ENCODE data around the gene FAM111A. TPM values are rescaled to one million over a fixed set of nuclear protein-coding genes. Genes with fewer than 3 reads are reported as not detected.

FAM111A gene
- total RNA-seq, 3 donors from 2014 or later (not counting 1 experiment from before 2014, with no cell fraction given) = 93.7 to 125 (median 102) TPM

GRCh38 chr11:59199546-59200422 is 57.1 kb downstream of the FAM111A start:
- peak in 1 of 3 donors; percentile 29 for ATAC-seq
- intact Hi-C loops (cut with micrococcal nuclease) = no loop called here

GRCh38 chr11:59200423-59200746 is 57.7 kb downstream of the FAM111A start:
- 48% methylated on average over 4 of the region's 4 CpGs for WGBS (ENCODE audit: insufficient coverage)
- H3K27me3 ChIP-seq (ENCODE audit: control insufficient read depth, insufficient read depth, low read length) = no peaks in the 10 kb centered on the region
- H3K4me1 ChIP-seq (ENCODE audit: control insufficient read depth, insufficient read depth, low read length) = no peaks in the 10 kb centered on the region
- Mint-ChIP-seq H3K4me1 (no peaks in the 10 kb centered on the region), H3K27ac (no peak overlapping the region), H3K9me3 (no peaks in the 10 kb centered on the region), H3K36me3 (no peaks in the 10 kb centered on the region), H3K27me3 (ENCODE audit: low read depth in 2 of 2) (peaks cover 0 to 9% of the 10 kb centered on the region in 2 donors), H3K4me3 (no peak overlapping the region)
- H3K36me3 ChIP-seq (ENCODE audit: control insufficient read depth, insufficient read depth, low read length) = no peaks in the 10 kb centered on the region
- no peak for DNase-seq
- ATAC-seq = peak in 1 of 3 donors; percentile 15
- intact Hi-C loops (cut with micrococcal nuclease) = no loop called here
- no peak for TF ChIP-seq CTCF (IDR thresholded peaks at IDR 0.05)
- H3K27ac ChIP-seq (ENCODE audit: low read length) = no peak overlapping the region
- H3K4me3 ChIP-seq (ENCODE audit: low read length) = no peak overlapping the region
- H3K9me3 ChIP-seq (ENCODE audit: control insufficient read depth, insufficient read depth, low read length) = no peaks in the 10 kb centered on the region

More at GRCh38 chr11:59199546-59200422, 57.1 kb downstream of the FAM111A start:
- H3K36me3 Mint-ChIP-seq = no peaks in the 10 kb centered on the region
- TF ChIP-seq CTCF (IDR thresholded peaks at IDR 0.05) = no peak
- no peaks in the 10 kb centered on the region for H3K9me3 Mint-ChIP-seq
- H3K36me3 ChIP-seq (ENCODE audit: control insufficient read depth, insufficient read depth, low read length) = no peaks in the 10 kb centered on the region
- H3K27me3 ChIP-seq (ENCODE audit: control insufficient read depth, insufficient read depth, low read length) = no peaks in the 10 kb centered on the region
- H3K9me3 ChIP-seq (ENCODE audit: control insufficient read depth, insufficient read depth, low read length) = no peaks in the 10 kb centered on the region
- WGBS (ENCODE audit: insufficient coverage) = 75% methylated on average over 14 of the region's 14 CpGs
- peak in 1 of 2 donors; percentile 49 for DNase-seq
- H3K27ac ChIP-seq (ENCODE audit: low read length) = no peak overlapping the region
- H3K27ac Mint-ChIP-seq = no peak overlapping the region
- H3K4me1 Mint-ChIP-seq = no peaks in the 10 kb centered on the region
- H3K4me3 ChIP-seq (ENCODE audit: low read length) = no peak overlapping the region
- peaks cover 0 to 10% of the 10 kb centered on the region in 2 donors for H3K27me3 Mint-ChIP-seq (ENCODE audit: low read depth in 2 of 2)
- H3K4me3 Mint-ChIP-seq = no peak overlapping the region
- H3K4me1 ChIP-seq (ENCODE audit: control insufficient read depth, insufficient read depth, low read length) = no peaks in the 10 kb centered on the region

- Mint-ChIP-seq H3K4me1 (no peaks in the 10 kb centered on the region), H3K27me3 (ENCODE audit: low read depth in 2 of 2) (peaks cover 0 to 11% of the 10 kb centered on the region in 2 donors), H3K27ac (no peak overlapping the region), H3K4me3 (no peak overlapping the region), H3K9me3 (no peaks in the 10 kb centered on the region), H3K36me3 (no peaks in the 10 kb centered on the region)
- 90% methylated on average over 3 of the region's 3 CpGs for WGBS (ENCODE audit: insufficient coverage)
- ATAC-seq (no peak), DNase-seq (no peak)
- no peaks in the 10 kb centered on the region for H3K36me3 ChIP-seq (ENCODE audit: control insufficient read depth, insufficient read depth, low read length)
- no peaks in the 10 kb centered on the region for H3K9me3 ChIP-seq (ENCODE audit: control insufficient read depth, insufficient read depth, low read length)
- H3K27ac ChIP-seq (ENCODE audit: low read length) = no peak overlapping the region
- intact Hi-C loops (cut with micrococcal nuclease) = no loop called here
- TF ChIP-seq CTCF (IDR thresholded peaks at IDR 0.05) = no peak
- no peak overlapping the region for H3K4me3 ChIP-seq (ENCODE audit: low read length)
- H3K27me3 ChIP-seq (ENCODE audit: control insufficient read depth, insufficient read depth, low read length) = no peaks in the 10 kb centered on the region
- H3K4me1 ChIP-seq (ENCODE audit: control insufficient read depth, insufficient read depth, low read length) = no peaks in the 10 kb centered on the region
Observed at GRCh38 chr11:59201353-59201752, 58.7 kb downstream of the FAM111A start.

Other genes starting within 250 kb of the FAM111A start
- gene GLYATL1, start 203.4 kb upstream of the FAM111A start, total RNA-seq = not detected
- not detected for gene GLYATL1B, start 56.5 kb upstream of the FAM111A start, total RNA-seq
- 1 to 10 TPM; 1.2 to 1.9 (median 1.4) TPM for gene FAM111B, start 35.6 kb upstream of the FAM111A start, total RNA-seq
- gene DTX4, start 29.3 kb downstream of the FAM111A start, total RNA-seq = under 1 TPM; 0.21 to 0.90 (median 0.59) TPM
- 10 to 100 TPM; 11.1 to 20.0 (median 19.6) TPM for gene MPEG1, start 70.1 kb downstream of the FAM111A start, total RNA-seq
- not detected for gene OR5AN1, start 216.0 kb downstream of the FAM111A start, total RNA-seq

Measured in natural killer cell (primary cell).